GM18502 (cell line): ENCODE measurements around the gene CAPN14.
A peak's percentile ranks its signal among the peaks of the same experiment; 100 is the strongest.

ENCODE experiments used
- ATAC-seq: cut with Tn5 transposase; IDR thresholded peaks from one replicate; pipeline ENCODE4 v1.9.1; 2021; ENCODE audit warnings: mild to moderate bottlenecking; ENCODE audit not compliant: unreplicated experiment, poor library complexity

CAPN14 gene

DNA sequence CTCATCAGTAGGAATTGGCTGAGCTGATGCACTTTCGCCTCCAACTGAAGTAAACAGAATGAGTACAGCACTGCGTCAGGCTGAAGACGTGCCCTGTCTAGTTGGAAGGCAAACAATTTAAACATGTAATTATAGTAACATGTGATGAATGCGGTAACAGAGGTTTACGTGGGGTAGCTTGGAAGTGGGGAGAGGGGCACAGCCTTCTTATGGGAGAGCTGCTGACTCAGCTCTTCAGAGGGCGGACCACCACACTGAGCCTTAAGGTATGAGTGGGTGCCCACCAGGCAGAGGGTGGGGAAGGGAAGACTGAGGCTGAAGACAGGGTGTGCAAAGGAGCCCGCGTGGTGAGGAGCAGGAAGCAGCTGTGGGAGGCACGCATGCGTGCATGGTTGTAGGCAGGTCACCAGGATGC is 10.4 kb upstream of the CAPN14 start:
- no peak for ATAC-seq

DNA sequence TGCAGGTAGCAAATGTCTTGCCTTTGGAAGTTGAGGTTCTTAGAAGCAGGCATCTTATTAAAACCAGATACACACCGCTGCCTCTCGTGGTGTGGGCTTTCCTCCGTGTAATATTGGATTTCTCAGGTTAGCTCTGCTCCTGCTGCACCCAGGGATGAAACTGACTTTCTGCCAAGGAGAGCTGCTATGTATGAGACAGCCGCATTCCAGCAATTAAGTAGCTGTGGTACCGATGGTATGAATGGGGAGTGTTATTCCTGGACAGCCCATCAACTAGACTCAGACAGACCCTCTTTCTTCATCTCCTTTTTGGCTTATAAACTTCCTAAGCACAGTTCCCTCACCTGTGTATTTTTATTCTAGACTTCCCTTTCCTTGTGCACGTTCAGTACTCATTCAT is 9.8 kb upstream of the CAPN14 start:
- ATAC-seq, result no peak

DNA sequence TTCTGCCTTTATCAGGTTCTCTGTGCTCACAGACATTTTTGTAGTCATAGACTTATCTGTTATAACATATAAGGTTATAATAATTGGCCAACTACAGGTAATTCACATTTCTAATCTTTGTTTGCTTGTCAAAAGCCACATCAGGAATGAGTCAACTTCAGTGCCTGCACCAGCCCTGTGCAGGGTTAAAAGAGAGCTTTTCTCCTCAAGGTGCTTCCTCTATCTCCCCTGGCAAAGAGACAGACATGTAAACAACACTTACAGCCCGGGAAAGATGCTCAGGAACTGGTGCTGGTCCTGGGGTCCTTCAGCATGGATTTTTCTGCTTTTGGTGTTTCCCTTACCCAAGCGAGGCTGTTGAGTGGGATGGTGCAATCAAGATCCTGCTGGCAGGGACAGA is 9.0 kb upstream of the CAPN14 start:
- ATAC-seq, result no peak

DNA sequence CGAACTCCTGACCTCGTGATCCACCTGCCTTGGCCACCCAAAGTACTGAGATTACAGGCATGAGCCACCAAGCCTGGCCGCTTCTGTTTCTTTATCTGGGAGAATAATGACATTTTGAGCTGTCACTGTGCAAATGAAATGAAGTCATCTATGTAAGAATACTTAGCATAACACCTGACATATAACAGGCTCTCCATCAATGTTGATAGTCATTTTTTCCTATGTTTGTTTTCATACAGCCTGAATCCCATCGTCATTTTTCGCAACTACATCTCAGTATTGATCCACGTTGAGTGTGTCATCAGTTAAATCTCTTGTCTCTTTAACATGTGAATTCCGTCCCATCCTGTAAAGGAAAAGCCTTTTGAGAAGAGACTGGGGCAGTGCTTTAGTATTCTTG is 6.4 kb upstream of the CAPN14 start:
- ATAC-seq, result no peak

DNA sequence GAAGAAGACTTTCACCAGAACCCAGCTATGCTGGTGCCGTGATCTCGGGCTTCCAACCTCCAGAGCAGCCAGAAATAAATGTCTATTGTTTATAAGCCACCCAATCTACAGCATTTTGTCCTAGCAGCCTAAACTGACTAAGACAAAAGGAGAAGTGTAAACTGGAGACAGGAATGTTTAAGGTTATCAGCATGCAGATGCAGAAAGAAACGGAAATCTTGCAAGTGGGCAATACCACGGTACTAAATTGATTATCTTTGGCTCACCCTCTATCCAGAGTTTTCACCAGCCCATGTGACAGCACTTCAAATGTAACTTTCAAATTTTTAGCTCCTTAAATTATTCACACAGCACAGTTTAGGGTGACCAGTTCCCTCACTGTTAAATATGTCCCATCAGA is 5.7 kb upstream of the CAPN14 start:
- no peak for ATAC-seq

DNA sequence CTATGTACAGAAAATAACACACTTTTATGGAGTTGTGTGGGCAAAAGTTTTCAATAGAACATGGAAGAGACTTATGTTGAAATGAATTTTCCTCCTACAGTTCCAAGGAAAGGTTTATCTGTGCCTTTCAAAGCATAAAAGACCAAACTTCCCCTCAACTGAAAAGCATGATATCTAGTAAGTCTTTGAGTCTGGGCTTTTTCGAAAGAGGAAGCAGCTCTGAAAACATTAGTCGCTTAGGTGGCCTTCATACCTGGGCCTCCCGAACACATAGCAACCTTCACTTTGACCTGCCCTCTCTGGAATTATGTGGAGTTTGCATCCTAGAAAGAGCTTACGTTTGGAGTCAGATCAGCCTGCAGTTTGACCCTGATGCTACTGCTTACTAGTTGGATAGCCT is 4.8 kb upstream of the CAPN14 start:
- no peak for ATAC-seq

DNA sequence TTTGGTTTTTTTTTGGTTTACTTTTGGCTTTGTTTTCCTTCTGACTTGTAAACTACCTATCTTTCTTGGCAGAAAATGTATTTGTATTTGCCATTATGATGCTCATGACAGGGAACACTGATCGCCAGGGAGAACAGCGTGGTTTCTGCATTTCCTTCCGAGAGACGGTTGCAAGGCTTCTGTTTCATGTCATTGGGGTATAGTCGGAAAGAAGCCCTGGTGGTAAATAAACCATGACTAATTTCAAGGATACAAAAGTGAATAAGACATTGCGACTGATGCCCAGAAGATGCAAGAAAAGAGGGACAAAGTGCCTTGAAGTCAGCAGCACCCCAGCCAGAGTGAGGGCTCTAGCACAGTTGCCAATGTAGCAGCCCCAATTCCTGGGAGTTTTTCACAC is 4.2 kb upstream of the CAPN14 start:
- no peak for ATAC-seq

DNA sequence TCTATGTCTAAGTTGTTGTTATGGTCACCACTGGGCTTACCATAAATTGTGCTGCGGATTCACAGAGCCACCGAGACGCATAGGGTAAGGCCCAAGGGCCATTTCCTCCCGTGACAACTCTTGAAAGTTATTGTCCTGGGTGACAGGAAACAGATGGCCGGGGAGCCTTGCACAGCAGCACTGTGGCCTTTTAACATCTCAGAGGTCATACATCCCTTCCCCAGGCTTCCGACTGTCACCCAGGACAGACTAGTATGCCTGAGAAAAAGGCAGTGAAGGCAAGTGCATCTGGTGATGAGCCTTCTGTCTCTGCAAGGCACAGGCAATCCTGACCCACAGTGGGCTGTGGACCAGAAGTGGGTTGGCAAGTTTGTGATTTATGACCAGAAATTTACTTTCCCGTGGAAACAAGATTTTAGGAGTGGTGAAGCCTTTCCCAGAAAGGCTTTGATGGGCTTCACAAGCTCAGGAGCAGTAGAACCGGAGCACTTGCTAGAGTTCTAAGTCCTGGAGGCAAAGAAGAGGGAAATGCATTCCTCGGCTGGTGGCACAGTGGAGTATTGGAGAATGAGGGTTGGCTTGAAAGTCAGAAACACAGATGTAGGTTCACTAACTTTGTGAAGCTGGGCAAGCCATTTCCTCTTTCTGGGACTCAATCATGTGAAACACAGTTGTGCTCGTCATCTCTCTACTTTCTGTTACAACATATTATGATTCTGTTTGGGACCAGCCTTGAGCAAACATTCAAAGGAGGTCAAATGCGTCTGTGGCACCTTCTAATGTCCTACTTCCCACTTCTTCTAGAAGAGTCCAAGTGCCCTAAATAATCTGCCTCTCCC is 2.0 kb upstream of the CAPN14 start:
- ATAC-seq, result peak; percentile 75

DNA sequence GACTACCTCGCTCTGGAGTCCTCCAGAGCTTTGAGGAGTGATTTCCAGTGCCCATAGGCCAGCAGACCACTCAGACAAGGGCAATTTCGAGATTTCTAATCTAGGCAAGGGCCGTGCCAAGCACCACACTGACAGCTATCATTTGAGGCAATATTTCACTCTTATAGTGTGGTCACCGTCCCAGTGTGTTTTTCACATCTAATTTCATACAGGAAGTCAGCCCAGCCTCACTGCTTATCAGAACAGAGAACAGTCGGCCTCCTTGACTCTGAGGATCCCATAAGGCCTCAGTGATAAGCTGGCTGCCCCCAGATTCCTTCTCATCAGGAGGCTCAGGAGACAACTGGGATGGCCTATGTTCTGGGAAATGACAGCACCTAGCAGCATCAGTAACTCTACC is 581 bp downstream of the CAPN14 start:
- peak; percentile 54 for ATAC-seq

DNA sequence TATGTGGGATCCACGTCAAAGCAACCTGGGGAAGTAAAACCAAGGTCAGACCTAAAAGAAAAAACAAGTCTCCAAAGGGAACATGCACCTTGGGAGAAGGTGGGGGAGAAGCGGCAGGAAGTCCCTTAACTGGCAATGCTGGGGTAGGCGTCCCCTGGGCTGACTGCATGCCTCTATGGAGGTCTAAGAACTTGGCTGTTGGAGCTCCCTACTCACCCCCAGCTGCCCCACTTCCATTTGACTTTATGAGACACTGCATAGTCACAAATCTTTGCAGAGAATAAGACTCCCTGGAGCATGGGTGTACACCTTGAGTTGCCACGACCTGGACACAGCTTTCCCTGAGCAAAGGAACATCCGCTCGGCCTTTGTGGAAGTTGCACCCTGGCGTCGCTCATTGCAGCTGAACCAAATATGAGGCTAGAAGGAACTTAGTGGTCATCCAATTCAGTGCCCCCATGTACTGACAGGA is 2.8 kb downstream of the CAPN14 start:
- ATAC-seq, result no peak

DNA sequence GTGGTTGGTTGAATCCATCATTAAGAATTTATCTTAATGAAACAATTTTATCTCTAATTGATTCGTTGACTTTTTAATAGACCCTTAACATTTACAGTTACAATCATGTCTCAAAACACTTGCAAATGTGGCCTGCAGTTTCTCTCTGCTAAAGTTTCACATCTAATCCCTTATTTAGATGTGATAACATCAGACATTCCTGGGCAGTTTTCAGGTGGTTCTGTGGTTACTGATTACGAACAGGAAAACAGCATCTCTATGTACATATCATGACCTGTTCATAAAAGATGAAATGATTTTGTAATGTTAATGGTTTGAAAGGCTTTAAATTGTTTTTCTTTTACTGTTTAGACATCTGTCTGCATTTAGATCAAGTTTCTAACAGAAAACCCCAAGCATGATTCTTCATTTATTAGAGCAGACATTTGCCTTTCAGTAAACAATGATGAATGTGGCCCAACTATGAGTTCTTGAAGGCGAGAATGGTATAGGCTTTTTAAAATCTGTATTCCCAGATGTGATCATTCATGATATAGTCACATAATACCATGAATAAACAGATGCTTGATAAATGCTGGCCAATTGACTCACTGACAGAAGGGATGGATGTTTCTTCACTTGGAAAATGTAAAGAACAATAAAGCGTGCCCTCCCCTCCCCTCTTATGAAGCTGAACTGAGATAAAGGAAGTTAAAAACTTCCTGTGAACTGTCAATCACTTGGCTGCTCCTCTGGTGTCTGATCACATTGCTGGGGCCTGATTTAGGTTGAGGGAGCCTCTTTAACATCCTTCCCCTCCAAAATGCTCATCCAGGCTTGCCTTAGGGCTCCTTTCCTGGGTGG is 3.5 kb downstream of the CAPN14 start:
- no peak for ATAC-seq

DNA sequence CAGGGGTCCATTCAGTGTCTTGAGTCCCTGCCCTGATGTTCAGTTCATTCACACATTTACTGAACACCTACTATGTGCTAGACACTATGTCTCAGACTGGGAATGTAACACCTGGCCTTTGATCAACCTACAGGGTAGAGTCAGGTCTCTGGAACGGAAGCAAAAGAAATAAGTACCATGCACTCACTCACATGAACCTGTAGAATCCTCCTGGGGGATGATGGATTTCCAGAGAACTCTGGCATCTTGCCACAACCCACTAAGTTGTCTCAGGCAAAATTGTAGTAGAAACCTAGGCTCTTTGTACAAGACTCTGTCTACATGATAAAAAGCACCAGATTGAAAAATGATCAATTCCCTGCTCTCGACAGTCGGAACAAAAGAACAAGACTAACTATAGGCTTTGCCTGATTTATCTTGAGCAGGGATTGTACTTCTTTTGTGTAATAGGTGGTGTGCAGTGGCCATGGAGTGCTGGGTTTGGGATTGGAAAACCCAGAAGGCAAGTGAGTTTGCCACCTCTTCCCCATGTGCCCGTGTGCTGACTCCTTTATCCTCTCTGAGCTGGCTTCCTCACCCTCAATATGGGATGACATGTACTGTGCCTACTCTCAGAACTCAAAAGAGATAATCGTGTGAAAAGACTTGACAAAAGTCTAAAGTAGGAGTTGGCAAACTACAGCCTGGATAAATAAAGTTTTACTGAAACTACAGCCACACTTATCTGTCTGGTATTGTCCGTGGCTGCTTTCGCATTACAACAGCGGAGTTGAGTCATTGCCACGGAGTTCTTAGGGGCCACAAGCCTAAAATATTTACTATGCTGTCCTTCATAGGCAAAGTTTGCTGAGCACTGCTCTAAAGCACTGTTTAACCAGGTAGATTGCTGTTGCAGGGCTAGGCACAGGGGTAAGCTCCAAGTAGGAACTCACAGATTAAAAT is 4.4 kb downstream of the CAPN14 start:
- no peak for ATAC-seq

DNA sequence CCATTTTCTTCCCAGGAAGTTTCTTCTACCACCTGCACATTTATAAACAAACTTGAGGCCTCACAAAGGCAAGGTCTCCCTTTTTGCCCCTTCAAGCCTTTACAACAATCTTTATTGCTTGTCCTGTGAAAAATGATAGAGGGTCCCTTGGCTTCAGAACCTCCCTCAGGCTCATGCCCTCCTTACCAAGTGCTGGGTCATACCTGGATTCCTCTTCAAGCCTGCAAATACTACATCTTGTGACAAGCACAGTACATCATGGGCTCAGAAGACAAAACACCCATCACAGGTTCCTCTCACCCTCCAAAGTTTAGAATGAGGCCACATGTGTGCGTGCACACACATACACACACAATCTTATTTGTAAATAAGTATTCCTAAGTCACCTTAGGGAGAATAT is 9.1 kb downstream of the CAPN14 start:
- no peak for ATAC-seq

DNA sequence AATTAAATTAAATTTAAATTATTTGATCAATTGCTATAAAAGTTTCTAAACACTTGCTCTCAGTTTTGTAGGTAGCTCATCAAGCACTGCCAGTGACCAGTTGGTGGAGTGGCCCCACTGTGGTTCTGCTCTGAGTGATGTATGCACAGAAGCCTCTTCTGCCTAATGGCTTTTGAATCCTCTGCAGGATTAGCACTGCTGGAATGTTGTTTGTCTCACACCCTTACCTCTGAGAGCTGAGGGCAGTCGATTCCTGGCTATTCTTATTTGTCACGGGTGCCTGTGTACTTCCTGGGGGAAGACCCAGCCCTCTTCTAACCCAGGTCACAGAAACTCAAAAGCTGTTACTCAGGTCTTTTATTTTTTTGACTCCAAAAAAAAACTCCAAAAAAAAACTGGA is 9.5 kb downstream of the CAPN14 start:
- no peak for ATAC-seq

DNA sequence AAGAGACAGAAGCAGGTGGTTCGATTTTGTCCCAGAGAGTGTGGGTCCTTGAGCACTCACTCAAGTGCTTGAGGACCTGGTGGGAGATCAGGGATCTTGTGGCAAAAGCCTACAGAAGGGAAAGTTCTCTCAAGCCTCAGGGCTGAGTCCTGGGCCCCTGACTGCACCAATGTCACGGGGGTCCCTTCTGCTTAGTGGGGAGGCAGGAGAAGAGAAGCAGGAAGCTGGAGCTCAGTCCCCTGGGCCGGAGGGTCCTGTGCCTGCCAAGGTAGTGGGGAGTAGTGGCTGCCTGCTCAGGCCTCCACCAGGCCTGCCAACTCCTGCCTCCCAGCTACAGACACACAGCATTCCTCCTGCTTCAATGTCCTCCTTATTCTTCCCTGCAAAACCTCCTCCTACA is 11.7 kb downstream of the CAPN14 start:
- ATAC-seq, result no peak

DNA sequence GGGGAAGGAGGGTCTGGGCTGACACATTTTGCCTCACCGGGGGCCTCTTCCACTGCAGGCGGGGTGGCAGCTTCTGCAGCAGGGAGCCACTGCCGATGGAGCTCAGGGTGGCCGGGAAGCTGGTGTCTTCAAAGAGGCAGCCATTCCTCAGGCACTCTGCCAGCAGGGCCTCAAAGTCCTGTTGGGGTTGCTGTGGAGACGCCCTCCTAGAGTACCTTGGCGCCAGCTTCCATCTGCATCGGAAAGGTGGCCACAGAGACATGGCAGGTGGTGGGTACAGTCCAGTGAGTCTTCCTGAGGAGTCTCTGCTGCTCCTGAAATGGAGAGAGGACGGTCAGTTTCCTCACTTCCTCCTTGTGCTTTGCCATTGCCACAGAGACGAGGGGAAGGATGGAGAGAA is 12.1 kb downstream of the CAPN14 start:
- no peak for ATAC-seq

DNA sequence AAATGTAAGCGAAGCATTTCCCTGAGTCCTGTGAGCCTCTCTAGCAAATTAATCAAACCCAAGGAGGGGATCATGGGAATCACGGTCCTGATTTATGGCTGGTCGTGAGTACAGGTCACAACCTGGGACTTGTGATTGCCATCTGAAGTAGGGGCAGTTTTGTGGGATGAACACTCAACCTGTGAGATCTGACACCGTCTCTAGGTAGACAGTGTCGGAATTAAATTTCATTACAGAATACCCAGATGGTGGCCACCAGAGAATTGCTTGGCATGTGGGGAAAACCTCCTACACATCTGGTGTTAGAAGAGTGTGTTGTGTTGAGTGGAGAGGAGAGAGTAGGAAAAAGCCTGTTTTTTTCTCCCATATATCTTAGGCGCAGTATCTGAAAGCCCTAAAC is 12.5 kb downstream of the CAPN14 start:
- ATAC-seq, result no peak

DNA sequence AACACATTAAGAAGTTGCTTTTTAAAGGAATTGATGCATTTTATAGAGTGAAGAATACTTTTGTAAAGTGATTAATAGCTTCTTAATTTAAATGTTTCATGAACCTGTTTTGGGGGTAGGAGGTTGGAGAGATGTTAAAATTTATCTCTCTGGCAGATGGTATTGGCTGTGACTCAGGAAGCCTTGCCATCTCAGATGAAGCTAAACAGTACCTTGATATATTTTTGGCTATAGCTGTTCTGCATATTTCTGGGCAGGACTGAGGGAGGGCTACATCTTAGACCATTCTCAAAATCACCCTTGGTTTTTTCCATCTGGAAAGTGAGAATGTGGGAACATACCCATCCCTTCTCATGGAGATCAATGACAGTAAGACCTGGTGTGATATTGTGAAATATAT is 13.4 kb downstream of the CAPN14 start:
- no peak for ATAC-seq

DNA sequence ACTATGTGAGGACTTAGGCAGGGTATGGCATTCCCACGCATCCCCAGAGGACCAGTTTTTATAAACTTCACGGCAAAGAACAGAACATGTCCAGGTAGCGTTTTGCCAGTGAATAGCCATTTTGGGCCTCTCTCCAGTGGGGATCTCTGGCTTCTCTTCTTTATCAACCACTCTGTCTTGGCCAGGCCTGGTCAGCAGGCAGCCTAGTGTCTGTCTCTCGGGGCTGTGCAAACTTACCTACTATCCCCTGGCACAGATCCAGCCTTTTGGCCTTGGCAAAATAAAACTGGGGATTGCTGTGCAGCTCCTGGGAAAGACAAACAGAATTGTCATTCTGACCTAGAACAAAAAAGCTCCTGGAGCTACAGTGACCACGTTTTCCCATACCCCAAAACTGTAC is 14.5 kb downstream of the CAPN14 start:
- no peak for ATAC-seq

DNA sequence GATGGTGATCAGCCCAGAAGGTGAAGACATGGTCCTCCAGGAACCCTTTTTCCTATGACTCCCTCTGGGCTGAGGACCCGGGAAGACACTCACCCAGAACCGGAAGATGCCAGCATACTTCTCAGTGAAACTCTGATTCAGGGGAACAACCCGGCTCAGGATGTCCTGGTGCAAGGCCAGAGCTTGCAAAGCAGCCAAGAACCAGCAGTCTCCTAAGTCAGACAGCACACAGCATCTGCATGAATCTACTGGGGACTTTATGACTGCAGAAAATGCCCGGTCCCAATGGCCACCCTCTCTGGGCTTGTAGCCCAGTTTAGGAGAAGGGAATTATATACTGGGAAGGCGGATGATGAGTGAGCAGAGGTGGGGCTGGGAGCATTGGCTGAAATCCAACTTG is 15.3 kb downstream of the CAPN14 start:
- no peak for ATAC-seq
